H1 (cell line): Measurements from ENCODE around the gene DIPK1B. TPM values are rescaled to one million over a fixed set of nuclear protein-coding genes. Genes with fewer than 3 reads are reported as not detected.

Experiments used
- CTCF ChIA-PET: fragments of 300-600 bp; sonication (Branson Sonifier 250); formaldehyde crosslinking; loops from one replicate; lab custom pipeline; 2021; ENCODE audit not compliant: partially characterized antibody; lab: Charles Lee
- POLR2A ChIA-PET: fragments of 300-600 bp; sonication (Branson Sonifier 250); formaldehyde crosslinking; loops from one replicate; lab custom pipeline; 2021; ENCODE audit warnings: inconsistent platforms; ENCODE audit not compliant: partially characterized antibody; lab: Charles Lee
- DNase-seq, 2 experiments: peaks; one replicate each; pipeline versions ENCODE4 v3.0.0 to v3.0.0-alpha.2; 2010 to 2022; ENCODE audit warnings: low spot score in 2 of 2, low read depth in 1 of 2, mixed read lengths in 1 of 2
- FAIRE-seq: peaks from 2 replicates; lab custom pipeline; 2011; peaks lifted over from hg19 to GRCh38; lab: Jason Lieb, UNC
- H2AFZ ChIP-seq: 2 replicates; pipeline ENCODE4 v1.8.1; 2012; ENCODE audit warnings: low read length, inconsistent platforms
- H2AK5ac ChIP-seq: 2 replicates; pipeline ENCODE4 v1.6.1; 2013; ENCODE audit warnings: low read depth, low read length
- H2BK120ac ChIP-seq: replicated peaks from 2 replicates; pipeline ENCODE3; 2013; ENCODE audit warnings: low read depth, low read length, inconsistent platforms
- H2BK12ac ChIP-seq: 2 replicates; pipeline ENCODE4 v1.6.1; 2013; ENCODE audit warnings: low read depth, low read length
- H2BK15ac ChIP-seq: 2 replicates; pipeline ENCODE4 v1.6.1; 2013; ENCODE audit warnings: low read length
- H2BK20ac ChIP-seq: 2 replicates; pipeline ENCODE4 v1.6.1; 2013; ENCODE audit warnings: low read length
- H2BK5ac ChIP-seq: 2 replicates; pipeline ENCODE4 v1.6.1; 2013; ENCODE audit warnings: low read depth, low read length
- H3K14ac ChIP-seq: 2 replicates; pipeline ENCODE4 v1.6.1; 2013; ENCODE audit warnings: inconsistent platforms; ENCODE audit not compliant: insufficient read length
- H3K18ac ChIP-seq: 2 replicates; pipeline ENCODE4 v1.6.1; 2013; ENCODE audit warnings: low read length; ENCODE audit errors: extremely low read depth
- H3K23ac ChIP-seq: 2 replicates; pipeline ENCODE4 v1.6.1; 2013; ENCODE audit warnings: inconsistent platforms; ENCODE audit not compliant: insufficient read length
- H3K23me2 ChIP-seq: 2 replicates; pipeline ENCODE4 v1.6.1; 2013; ENCODE audit warnings: low read depth, low read length
- H3K27ac ChIP-seq: 2 replicates; pipeline ENCODE4 v1.6.1; 2011; ENCODE audit warnings: low read depth, low read length, inconsistent platforms
- H3K27me3 ChIP-seq, 4 experiments: replicated peaks in 1 of 4; 1 replicate in 1 of 4; 2 replicates in 3 of 4; pipeline versions ENCODE4 v1.6.1 to v1.8.1; 2011 to 2013; ENCODE audit warnings: low read length in 3 of 4, mild to moderate bottlenecking in 3 of 4, inconsistent platforms in 2 of 4, mixed read lengths in 2 of 4, moderate library complexity in 1 of 4; ENCODE audit not compliant: control insufficient read depth in 3 of 4, insufficient read depth in 3 of 4; ENCODE audit errors: extremely low read depth in 1 of 4
- H3K36me3 ChIP-seq, 4 experiments: 2 replicates each; pipeline versions ENCODE4 v1.6.1 to v1.8.1; 2011 to 2013; ENCODE audit warnings: mild to moderate bottlenecking in 4 of 4, low read length in 3 of 4, moderate library complexity in 2 of 4, control low read depth in 1 of 4, inconsistent platforms in 1 of 4; ENCODE audit not compliant: insufficient read depth in 4 of 4, control insufficient read depth in 2 of 4
- H3K4ac ChIP-seq: replicated peaks from 2 replicates; pipeline ENCODE3; 2013; ENCODE audit warnings: low read length, low read depth, mixed read lengths, inconsistent platforms; ENCODE audit not compliant: insufficient read length
- H3K4me1 ChIP-seq, 4 experiments: replicated peaks in 1 of 4; 1 replicate in 1 of 4; 2 replicates in 3 of 4; pipeline versions ENCODE4 v1.6.1 to v1.8.1; 2011 to 2013; ENCODE audit warnings: low read length in 3 of 4, inconsistent platforms in 2 of 4, mixed read lengths in 1 of 4; ENCODE audit not compliant: insufficient read depth in 4 of 4, control insufficient read depth in 3 of 4
- H3K4me2 ChIP-seq, 2 experiments: 2 replicates each; pipeline versions ENCODE4 v1.6.1 to v1.8.1; 2011 to 2013; ENCODE audit warnings: low read depth in 2 of 2, low read length in 2 of 2, control low read depth in 1 of 2, inconsistent platforms in 1 of 2, mild to moderate bottlenecking in 1 of 2; ENCODE audit not compliant: insufficient read depth in 1 of 2
- H3K4me3 ChIP-seq, 4 experiments: fragments of 200-600, 300-600 bp in 1 of 4; sonication (generic), shearing (Covaris generic), sonication (Bioruptor Twin) in 1 of 4; 2 replicates each; pipeline versions ENCODE4 v1.5.1 to v1.8.1; 2011 to 2016; ENCODE audit warnings: low read length in 4 of 4, low read depth in 3 of 4, control low read depth in 2 of 4, inconsistent platforms in 2 of 4, mild to moderate bottlenecking in 2 of 4, mixed read lengths in 1 of 4, moderate library complexity in 1 of 4; ENCODE audit not compliant: insufficient read depth in 2 of 4; ENCODE audit errors: extremely low read depth in 1 of 4
- H3K56ac ChIP-seq: replicated peaks from 2 replicates; pipeline ENCODE3; 2013; ENCODE audit warnings: low read depth, mild to moderate bottlenecking, mixed read lengths, low read length, inconsistent platforms; ENCODE audit not compliant: insufficient read length
- H3K79me1 ChIP-seq: 2 replicates; pipeline ENCODE4 v1.6.1; 2013; ENCODE audit warnings: low read depth, low read length, control low read depth
- H3K79me2 ChIP-seq, 2 experiments: 2 replicates each; pipeline versions ENCODE4 v1.6.1 to v1.8.1; 2012 to 2013; ENCODE audit warnings: low read length in 2 of 2, mild to moderate bottlenecking in 2 of 2, inconsistent platforms in 1 of 2; ENCODE audit not compliant: insufficient read depth in 2 of 2, control insufficient read depth in 1 of 2
- H3K9ac ChIP-seq, 4 experiments: replicated peaks in 1 of 4; 1 replicate in 1 of 4; 2 replicates in 3 of 4; pipeline versions ENCODE4 v1.6.1 to v1.8.1; 2011 to 2013; ENCODE audit warnings: low read depth in 3 of 4, low read length in 3 of 4, control low read depth in 2 of 4, mild to moderate bottlenecking in 2 of 4, moderate library complexity in 2 of 4, inconsistent platforms in 1 of 4; ENCODE audit errors: extremely low read depth in 1 of 4
- H3K9me3 ChIP-seq, 2 experiments: 2 replicates each; pipeline versions ENCODE4 v1.6.1 to v1.8.1; 2012 to 2013; ENCODE audit warnings: mild to moderate bottlenecking in 2 of 2, moderate library complexity in 2 of 2, control low read depth in 1 of 2, inconsistent platforms in 1 of 2, low read depth in 1 of 2, low read length in 1 of 2, mixed read lengths in 1 of 2; ENCODE audit not compliant: insufficient read depth in 2 of 2
- H4K20me1 ChIP-seq, 2 experiments: replicated peaks in 1 of 2; 2 replicates each; pipeline versions ENCODE3 to v1.8.1; 2011 to 2013; ENCODE audit warnings: inconsistent platforms in 2 of 2, low read length in 2 of 2, mild to moderate bottlenecking in 1 of 2; ENCODE audit not compliant: insufficient read depth in 2 of 2, control insufficient read depth in 1 of 2
- H4K5ac ChIP-seq: 2 replicates; pipeline ENCODE4 v1.6.1; 2013; ENCODE audit warnings: low read length, low read depth, mixed read lengths, inconsistent platforms; ENCODE audit not compliant: insufficient read length
- H4K8ac ChIP-seq: 2 replicates; pipeline ENCODE4 v1.8.0; 2013; ENCODE audit warnings: mild to moderate bottlenecking, moderate library complexity, low read length, inconsistent platforms; ENCODE audit not compliant: insufficient read depth; ENCODE audit errors: extremely low read depth
- H4K91ac ChIP-seq: replicated peaks from 2 replicates; pipeline ENCODE3; 2013; ENCODE audit warnings: low read length, mixed read lengths, inconsistent platforms; ENCODE audit not compliant: insufficient read length
- BACH1 ChIP-seq: IDR thresholded peaks from 2 replicates; pipeline ENCODE4 v1.6.1; 2012; ENCODE audit warnings: low read length, improper control_type of control experiment
- GABPA ChIP-seq: IDR thresholded peaks from 2 replicates; pipeline ENCODE4 v1.6.1; 2011; ENCODE audit warnings: mild to moderate bottlenecking, low read length, moderate library complexity, borderline replicate concordance; ENCODE audit not compliant: insufficient read depth
- GTF2F1 ChIP-seq: IDR thresholded peaks from 2 replicates; pipeline ENCODE4 v1.6.1; 2012; ENCODE audit warnings: low read depth, low read length, improper control_type of control experiment, borderline replicate concordance
- HDAC6 ChIP-seq: IDR thresholded peaks from one replicate; pipeline ENCODE4 v1.7.1; 2012; ENCODE audit warnings: low read depth, mild to moderate bottlenecking, inconsistent platforms, low read length, moderate library complexity
- KDM1A ChIP-seq: fragments of 200-600, 300-600 bp; sonication (generic); IDR thresholded peaks from 2 replicates; pipeline ENCODE4 v1.7.1; 2016; ENCODE audit warnings: mild to moderate bottlenecking, low read length, borderline replicate concordance
- POU5F1 ChIP-seq: IDR thresholded peaks from 2 replicates; pipeline ENCODE4 v1.6.1; 2011; ENCODE audit warnings: low read depth, mild to moderate bottlenecking, low read length, moderate library complexity
- RAD21 ChIP-seq, 2 experiments: IDR thresholded peaks in 1 of 2; conservative IDR thresholded peaks in 1 of 2; 2 replicates each; pipeline ENCODE4 v1.6.1; 2011; ENCODE audit warnings: low read depth in 2 of 2, low read length in 2 of 2, improper control_type of control experiment in 1 of 2, inconsistent platforms in 1 of 2, mild to moderate bottlenecking in 1 of 2, moderate library complexity in 1 of 2
- RFX5 ChIP-seq: IDR thresholded peaks from 2 replicates; pipeline ENCODE4 v1.6.1; 2011; ENCODE audit warnings: low read depth, low read length, improper control_type of control experiment, borderline replicate concordance
- WGBS, 2 experiments: shearing (Covaris generic) in 1 of 2; methylation state at CpG; one replicate each; pipeline versions ENCODE4 v1.1.6 to v1.1.7; 2013 to 2015; ENCODE audit warnings: low lambda C conversion rate in 2 of 2, mixed read lengths in 2 of 2, inconsistent platforms in 1 of 2, low coverage in 1 of 2, missing lambda C conversion rate in 1 of 2; ENCODE audit not compliant: insufficient replicate concordance in 2 of 2, insufficient coverage in 1 of 2, insufficient read length in 1 of 2; ENCODE audit errors: extremely low coverage in 1 of 2, missing lambda C conversion rate in 1 of 2; 5-methylcytosine and 5-hydroxymethylcytosine counted together
- polyA plus RNA-seq, 7 experiments: library from polyadenylated mRNA; depleted of rRNA in 3 of 7; stranded (reverse) in 5 of 7; unstranded in 2 of 7; fragments of >200 nt in 5 of 7; fragments of 200-250 nt in 2 of 7; gene quantifications; 1 replicate in 5 of 7; 2 replicates in 1 of 7; 4 replicates in 1 of 7; pipeline versions ENCODE4 v1.2.1 to v1.2.3, GENCODE V29; 2011 to 2013; ENCODE audit warnings: missing spikeins in 2 of 7, mixed read lengths in 2 of 7
- total RNA-seq: library from RNA; stranded (reverse); fragmentation: NEBNext Ultra II Directional; extraction: Animal tissue kit (Norgen Biotek cat#: 25700); gene quantifications from 2 replicates; pipeline ENCODE4 v1.2.1, GENCODE V29; 2021
- TF ChIP-seq, protein P1 (sequence below): IDR thresholded peaks from 2 replicates; pipeline ENCODE4 v1.6.1; 2011; ENCODE audit warnings: low read depth, mild to moderate bottlenecking, low read length; ENCODE audit not compliant: insufficient read depth
- TF ChIP-seq, protein P2 (sequence below): IDR thresholded peaks from 2 replicates; pipeline ENCODE4 v1.6.1; 2012; ENCODE audit warnings: low read length, inconsistent platforms

DIPK1B gene
- total and polyA plus RNA-seq, 2 of the 8 experiments (the other 6 are each of a cell fraction or from before 2014, with no cell fraction given): 32.3 to 64.8 TPM

DNA sequence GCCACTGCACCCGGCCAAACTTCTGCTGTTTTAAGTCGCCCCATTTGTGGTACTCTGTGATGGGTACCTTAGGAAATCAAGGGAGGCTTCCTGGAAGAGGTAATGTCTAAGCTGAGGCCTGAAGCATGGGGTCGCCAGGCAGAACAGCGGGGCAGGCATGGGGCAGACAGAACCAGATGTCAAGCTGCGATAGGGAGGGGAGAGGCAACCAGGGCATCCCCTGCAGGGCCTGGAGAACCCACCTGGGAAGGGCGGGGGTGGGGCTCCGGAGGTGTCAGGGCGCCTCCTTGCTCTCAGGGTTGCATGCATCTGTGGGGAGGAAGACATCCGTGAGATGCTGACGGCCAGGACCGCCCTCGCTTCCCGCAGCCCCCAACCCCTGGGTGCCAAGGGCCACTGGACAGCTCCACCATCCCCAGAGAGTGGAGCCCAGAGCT lies 49.2 kb downstream of the DIPK1B start:
- Histone ChIP-seq H3K23me2 (no peaks in the 10 kb centered on the region; the same call in 1 of the 2 replicates), H4K91ac (peak overlapping the region; percentile 54), H2BK12ac (no peak overlapping the region), H3K4ac (no peak overlapping the region), H3K4me1 (peaks cover 0 to 13% (median 6%) of the 10 kb centered on the region in 4 experiments; a peak in 4 of 7 replicates), H2AK5ac (no peak overlapping the region; the same call in 1 of the 2 replicates), H4K5ac (no peak overlapping the region), H3K14ac (no peak overlapping the region), H2AFZ (no peak overlapping the region), H3K4me3 (no peak overlapping the region), H3K4me2 (no peak overlapping the region), H4K20me1 (no peaks in the 10 kb centered on the region), H3K56ac (no peak overlapping the region), H2BK15ac (no peak overlapping the region), H3K36me3 (no peaks in the 10 kb centered on the region), H3K79me2 (no peaks in the 10 kb centered on the region), H4K8ac (no peak overlapping the region), H3K9ac (no peak overlapping the region), H3K9me3 (no peaks in the 10 kb centered on the region), H2BK5ac (no peak overlapping the region), H3K18ac (no peak overlapping the region), H2BK120ac (no peak overlapping the region), H3K27ac (no peak overlapping the region), H2BK20ac (no peak overlapping the region), H3K27me3 (no peaks in the 10 kb centered on the region; a peak in 2 of 7 replicates), H3K79me1 (no peaks in the 10 kb centered on the region), H3K23ac (no peak overlapping the region)
- FAIRE-seq (no peak), DNase-seq (no peak)
- CTCF ChIA-PET: interaction anchor here (0.6 to 5.1 kb wide), 10 partner anchors 9 to 438 kb away, joined by 3 to 33 read pairs (median 4); no protein-coding TSS in a partner anchor
- POLR2A ChIA-PET: interaction anchor here (1.0 to 3.8 kb wide), 5 partner anchors 34 to 53 kb away, joined by 3 to 34 read pairs (median 3); partner anchors contain the start of gene RABL6
- 89% methylated on average over 10 of the region's 13 CpGs; no CpG with 5 or more reads in 1 of the 2 experiments for WGBS, 2 experiments
- no peak for TF ChIP-seq RAD21 (IDR thresholded peaks at IDR 0.05 in 1 of 2, conservative IDR thresholded peaks at IDR 0.05 in 1 of 2; ENCODE audit: low read depth in 2 of 2, low read length in 2 of 2)
- no peak for TF ChIP-seq HDAC6
- TF ChIP-seq POU5F1: no peak
- TF ChIP-seq KDM1A: no peak
- no peak for TF ChIP-seq GABPA
- TF ChIP-seq, protein P1, sequence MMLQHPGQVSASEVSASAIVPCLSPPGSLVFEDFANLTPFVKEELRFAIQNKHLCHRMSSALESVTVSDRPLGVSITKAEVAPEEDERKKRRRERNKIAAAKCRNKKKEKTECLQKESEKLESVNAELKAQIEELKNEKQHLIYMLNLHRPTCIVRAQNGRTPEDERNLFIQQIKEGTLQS: no peak
- TF ChIP-seq RFX5: no peak
- TF ChIP-seq, protein P2, sequence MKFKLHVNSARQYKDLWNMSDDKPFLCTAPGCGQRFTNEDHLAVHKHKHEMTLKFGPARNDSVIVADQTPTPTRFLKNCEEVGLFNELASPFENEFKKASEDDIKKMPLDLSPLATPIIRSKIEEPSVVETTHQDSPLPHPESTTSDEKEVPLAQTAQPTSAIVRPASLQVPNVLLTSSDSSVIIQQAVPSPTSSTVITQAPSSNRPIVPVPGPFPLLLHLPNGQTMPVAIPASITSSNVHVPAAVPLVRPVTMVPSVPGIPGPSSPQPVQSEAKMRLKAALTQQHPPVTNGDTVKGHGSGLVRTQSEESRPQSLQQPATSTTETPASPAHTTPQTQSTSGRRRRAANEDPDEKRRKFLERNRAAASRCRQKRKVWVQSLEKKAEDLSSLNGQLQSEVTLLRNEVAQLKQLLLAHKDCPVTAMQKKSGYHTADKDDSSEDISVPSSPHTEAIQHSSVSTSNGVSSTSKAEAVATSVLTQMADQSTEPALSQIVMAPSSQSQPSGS: no peak
- TF ChIP-seq BACH1: no peak
- TF ChIP-seq GTF2F1: no peak
